GM18873 (cell line): ENCODE data around the gene LINGO1.

Source experiments
- ATAC-seq: cut with Tn5 transposase; IDR thresholded peaks from one replicate; pipeline ENCODE4 v1.9.1; 2021; ENCODE audit warnings: mild to moderate bottlenecking, moderate library complexity, moderate number of reproducible peaks; ENCODE audit not compliant: unreplicated experiment, low FRiP score

The LINGO1 gene

GRCh38 chr15:77632534-77633133 is at the start of gene LINGO1:
LINGO1 (minus strand) TSS chr15:77632912; CDS start chr15:77632315, 597 bp downstream.
- ATAC-seq, result no peak

GRCh38 chr15:77681362-77681761 is 48.6 kb upstream of the LINGO1 start:
- no peak for ATAC-seq

- no peak for ATAC-seq
Observed at GRCh38 chr15:77676569-77677375, 44.1 kb upstream of the LINGO1 start.

GRCh38 chr15:77675806-77676415 is 43.2 kb upstream of the LINGO1 start:
- ATAC-seq, result no peak

GRCh38 chr15:77674327-77674726 is 41.6 kb upstream of the LINGO1 start:
- no peak for ATAC-seq

- ATAC-seq, result no peak
Observed at GRCh38 chr15:77673866-77674265, 41.2 kb upstream of the LINGO1 start.

- no peak for ATAC-seq
Observed at GRCh38 chr15:77672135-77672534, 39.4 kb upstream of the LINGO1 start.

GRCh38 chr15:77671362-77672056 is 38.8 kb upstream of the LINGO1 start:
- ATAC-seq, result no peak

GRCh38 chr15:77670558-77671361 is 38.0 kb upstream of the LINGO1 start:
- ATAC-seq, result no peak

GRCh38 chr15:77669896-77670295 is 37.2 kb upstream of the LINGO1 start:
- no peak for ATAC-seq

- no peak for ATAC-seq
Observed at GRCh38 chr15:77667338-77668234, 34.9 kb upstream of the LINGO1 start.

- ATAC-seq, result no peak
Observed at GRCh38 chr15:77666296-77666660, 33.6 kb upstream of the LINGO1 start.

GRCh38 chr15:77665530-77666295 is 33.0 kb upstream of the LINGO1 start:
- no peak for ATAC-seq

GRCh38 chr15:77664428-77664827 is 31.7 kb upstream of the LINGO1 start:
- ATAC-seq, result no peak

- ATAC-seq, result no peak
Observed at GRCh38 chr15:77663256-77663655, 30.5 kb upstream of the LINGO1 start.

- ATAC-seq, result no peak
Observed at GRCh38 chr15:77659350-77660321, 26.9 kb upstream of the LINGO1 start.

GRCh38 chr15:77658304-77658703 is 25.6 kb upstream of the LINGO1 start:
- no peak for ATAC-seq
